ENCODE measurements around the gene THUMPD3. TPM values are rescaled to one million over a fixed set of nuclear protein-coding genes. Genes with fewer than 3 reads are reported as not detected.

THUMPD3 gene
- total and polyA plus RNA-seq, 4 donors = 20.1 to 24.5 (median 21.6) TPM

GRCh38 chr3:9399746-9400145 lies 36.9 kb downstream of the THUMPD3 start:
- DNase-seq (ENCODE audit: low spot score) = peak; percentile 45
- Histone ChIP-seq H3K27ac (ENCODE audit: low read depth in 1 of 2, low read length in 2 of 2) (peak overlapping the region; percentile 96 to 98), H3K4me1 (ENCODE audit: control insufficient read depth in 4 of 4, insufficient read depth in 4 of 4, low read length in 3 of 4) (peaks cover 6 to 65% (median 64%) of the 10 kb centered on the region in 4 donors), H3K4me3 (ENCODE audit: low read depth in 1 of 3, low read length in 3 of 3) (peak overlapping the region; percentile 68 to 87 (median 85)), H3K27me3 (ENCODE audit: control insufficient read depth in 4 of 4, insufficient read depth in 4 of 4, low read length in 3 of 4) (no peaks in the 10 kb centered on the region), H3K9ac (ENCODE audit: low read depth in 1 of 2, low read length in 2 of 2) (peak overlapping the region; percentile 85 to 93), H3K36me3 (ENCODE audit: control insufficient read depth in 4 of 4, insufficient read depth in 3 of 4, low read depth in 1 of 4, low read length in 3 of 4) (peaks cover 0 to 1% (median 0%) of the 10 kb centered on the region in 4 donors), H3K9me3 (ENCODE audit: control insufficient read depth in 4 of 4, low read length in 3 of 4) (no peaks in the 10 kb centered on the region)
- TF ChIP-seq HNF4A (conservative IDR thresholded peaks at IDR 0.05) (peak; percentile 9 to 18), FOXA1 (IDR thresholded peaks at IDR 0.05) (peak; percentile 1), GABPA (IDR thresholded peaks at IDR 0.05 in 1 of 2, conservative IDR thresholded peaks at IDR 0.05 in 1 of 2) (no peak), RXRA (IDR thresholded peaks at IDR 0.05) (peak; percentile 8 to 20), REST (IDR thresholded peaks at IDR 0.05) (peak; percentile 51), RAD21 (IDR thresholded peaks at IDR 0.05) (peak in 1 of 2 donors; percentile 47), YY1 (IDR thresholded peaks at IDR 0.05) (peak; percentile 96)
- TF ChIP-seq, protein P1, sequence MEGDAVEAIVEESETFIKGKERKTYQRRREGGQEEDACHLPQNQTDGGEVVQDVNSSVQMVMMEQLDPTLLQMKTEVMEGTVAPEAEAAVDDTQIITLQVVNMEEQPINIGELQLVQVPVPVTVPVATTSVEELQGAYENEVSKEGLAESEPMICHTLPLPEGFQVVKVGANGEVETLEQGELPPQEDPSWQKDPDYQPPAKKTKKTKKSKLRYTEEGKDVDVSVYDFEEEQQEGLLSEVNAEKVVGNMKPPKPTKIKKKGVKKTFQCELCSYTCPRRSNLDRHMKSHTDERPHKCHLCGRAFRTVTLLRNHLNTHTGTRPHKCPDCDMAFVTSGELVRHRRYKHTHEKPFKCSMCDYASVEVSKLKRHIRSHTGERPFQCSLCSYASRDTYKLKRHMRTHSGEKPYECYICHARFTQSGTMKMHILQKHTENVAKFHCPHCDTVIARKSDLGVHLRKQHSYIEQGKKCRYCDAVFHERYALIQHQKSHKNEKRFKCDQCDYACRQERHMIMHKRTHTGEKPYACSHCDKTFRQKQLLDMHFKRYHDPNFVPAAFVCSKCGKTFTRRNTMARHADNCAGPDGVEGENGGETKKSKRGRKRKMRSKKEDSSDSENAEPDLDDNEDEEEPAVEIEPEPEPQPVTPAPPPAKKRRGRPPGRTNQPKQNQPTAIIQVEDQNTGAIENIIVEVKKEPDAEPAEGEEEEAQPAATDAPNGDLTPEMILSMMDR (IDR thresholded peaks at IDR 0.05; ENCODE audit: low read depth, low read length, missing input control) = no peak
- WGBS = under 1% methylated on average over 3 of the region's 3 CpGs

GRCh38 chr3:9400616-9401015 lies 37.8 kb downstream of the THUMPD3 start:
- H3K27me3 ChIP-seq (ENCODE audit: control insufficient read depth in 4 of 4, insufficient read depth in 4 of 4, low read length in 3 of 4) = no peaks in the 10 kb centered on the region
- H3K27ac ChIP-seq (ENCODE audit: low read depth in 1 of 2, low read length in 2 of 2) = peak overlapping the region; percentile 15 to 31
- peak overlapping the region in 1 of 2 donors; percentile 10 for H3K9ac ChIP-seq (ENCODE audit: low read depth in 1 of 2, low read length in 2 of 2)
- peaks cover 7 to 67% (median 61%) of the 10 kb centered on the region in 4 donors for H3K4me1 ChIP-seq (ENCODE audit: control insufficient read depth in 4 of 4, insufficient read depth in 4 of 4, low read length in 3 of 4)
- no peaks in the 10 kb centered on the region for H3K9me3 ChIP-seq (ENCODE audit: control insufficient read depth in 4 of 4, low read length in 3 of 4)
- DNase-seq (ENCODE audit: low spot score) = no peak
- H3K36me3 ChIP-seq (ENCODE audit: control insufficient read depth in 4 of 4, insufficient read depth in 3 of 4, low read depth in 1 of 4, low read length in 3 of 4) = no peaks in the 10 kb centered on the region
- no peak for TF ChIP-seq ATF3 (IDR thresholded peaks at IDR 0.05)
- no peak for TF ChIP-seq REST (IDR thresholded peaks at IDR 0.05)
- no peak for TF ChIP-seq JUND (IDR thresholded peaks at IDR 0.05)
- no peak for TF ChIP-seq ZBTB33 (IDR thresholded peaks at IDR 0.05)
- no peak for TF ChIP-seq MAX (IDR thresholded peaks at IDR 0.05)
- no peak for TF ChIP-seq EGR1 (IDR thresholded peaks at IDR 0.05; ENCODE audit: low read depth in 2 of 2)
- no peak for TF ChIP-seq NR2F2 (IDR thresholded peaks at IDR 0.05)
- TF ChIP-seq FOXA2 (IDR thresholded peaks at IDR 0.05) = no peak
- TF ChIP-seq SP1 (IDR thresholded peaks at IDR 0.05) = no peak
- H3K4me3 ChIP-seq (ENCODE audit: low read depth in 1 of 3, low read length in 3 of 3) = no peak overlapping the region
- WGBS = 35% methylated on average over 3 of the region's 3 CpGs
